MCF 10A (cell line): ENCODE data around the gene ERCC1. TPM values are rescaled to one million over a fixed set of nuclear protein-coding genes. Genes with fewer than 3 reads are reported as not detected.

Experiments
- BruUV-seq: library from RNA; stranded (reverse); fragments of 400-500 nt; replicated peaks from 2 replicates; lab custom pipeline; 2021; lab: Mats Ljungman, UMichigan
- CTCF ChIA-PET: fragments of 300-600 bp; sonication (Branson Sonifier 250); formaldehyde crosslinking; extraction: SDS; loops from one replicate; lab custom pipeline; 2021; ENCODE audit warnings: antibody characterized with exemption, inconsistent platforms; lab: Yijun Ruan, JAX
- POLR2A ChIA-PET: fragments of 300-600, 350-650 bp; sonication (Branson Sonifier 250); formaldehyde crosslinking; extraction: SDS; loops from one replicate; lab custom pipeline; 2020; ENCODE audit warnings: antibody characterized with exemption, inconsistent platforms; lab: Yijun Ruan, JAX
- DNase-seq: peaks from one replicate; pipeline ENCODE4 v3.0.0-alpha.2; 2018; ENCODE audit not compliant: unreplicated experiment
- H3K27ac Mint-ChIP-seq: one replicate; pipeline ENCODE4 v1.8.0; 2022; ENCODE audit warnings: mild to moderate bottlenecking, low read depth, mixed read lengths; ENCODE audit not compliant: unreplicated experiment
- H3K27me3 Mint-ChIP-seq: one replicate; pipeline ENCODE4 v1.8.0; 2022; ENCODE audit warnings: mixed read lengths; ENCODE audit not compliant: insufficient read depth, unreplicated experiment
- H3K36me3 Mint-ChIP-seq: one replicate; pipeline ENCODE4 v1.8.0; 2022; ENCODE audit warnings: mild to moderate bottlenecking, moderate library complexity, mixed read lengths; ENCODE audit not compliant: insufficient read depth, unreplicated experiment
- H3K4me1 Mint-ChIP-seq: one replicate; pipeline ENCODE4 v1.8.0; 2022; ENCODE audit warnings: mixed read lengths; ENCODE audit not compliant: insufficient read depth, unreplicated experiment
- H3K4me3 Mint-ChIP-seq: one replicate; pipeline ENCODE4 v1.8.0; 2022; ENCODE audit warnings: mild to moderate bottlenecking, moderate library complexity, mixed read lengths; ENCODE audit not compliant: unreplicated experiment
- H3K9me3 Mint-ChIP-seq: one replicate; pipeline ENCODE4 v1.8.0; 2022; ENCODE audit warnings: mixed read lengths; ENCODE audit not compliant: unreplicated experiment
- intact Hi-C: fragments of 100-400 bp; cut with micrococcal nuclease; formaldehyde crosslinking; loops from 2 replicates; pipeline ENCODE4 v1.14.1; 2022
- total RNA-seq: library from RNA; stranded (reverse); gene quantifications from 2 replicates; pipeline ENCODE4 v1.2.3, GENCODE V29; 2022
- TF ChIP-seq, protein P1 (sequence below): fragments of 200-600 bp; IDR thresholded peaks from one replicate; pipeline ENCODE4 v1.8.0; 2022; ENCODE audit warnings: antibody characterized with exemption, mild to moderate bottlenecking; ENCODE audit not compliant: unreplicated experiment

ERCC1 gene
- total RNA-seq, 1 experiment from 2014 or later, result 227 TPM

DNA sequence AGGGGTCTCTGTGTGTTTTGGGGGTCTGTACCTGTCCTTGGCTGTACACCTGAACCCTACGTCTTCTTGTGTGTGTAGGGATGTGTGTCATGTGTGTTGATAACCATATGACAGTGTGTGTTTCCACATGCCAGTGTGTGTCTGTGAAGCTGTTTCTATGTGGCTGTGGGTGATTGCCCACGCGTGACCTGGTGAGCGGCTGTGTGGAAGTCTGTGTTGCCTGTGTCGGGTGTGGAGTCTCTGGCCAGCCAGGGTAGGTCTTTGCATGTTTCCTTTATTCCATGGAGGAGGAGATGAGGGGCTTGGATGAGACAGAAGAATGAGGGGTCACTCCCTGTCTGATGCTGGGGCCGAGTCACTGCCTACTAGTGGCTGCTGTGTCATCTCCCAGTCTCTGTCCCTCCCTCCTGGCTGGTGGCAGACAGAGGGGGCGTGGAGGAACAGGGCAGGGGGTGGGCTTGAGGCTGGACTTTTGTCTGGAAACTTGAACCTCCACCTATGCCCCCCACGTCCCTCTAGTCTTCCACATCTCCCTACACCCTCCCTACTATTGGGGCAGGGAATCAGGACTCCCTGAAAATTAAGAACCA lies 41.2 kb upstream of the ERCC1 start:
- Mint-ChIP-seq H3K9me3 (no peaks in the 10 kb centered on the region), H3K4me1 (no peaks in the 10 kb centered on the region), H3K27ac (no peak overlapping the region), H3K4me3 (no peak overlapping the region), H3K36me3 (peaks cover 27% of the 10 kb centered on the region), H3K27me3 (no peaks in the 10 kb centered on the region)
- TF ChIP-seq, protein P1, sequence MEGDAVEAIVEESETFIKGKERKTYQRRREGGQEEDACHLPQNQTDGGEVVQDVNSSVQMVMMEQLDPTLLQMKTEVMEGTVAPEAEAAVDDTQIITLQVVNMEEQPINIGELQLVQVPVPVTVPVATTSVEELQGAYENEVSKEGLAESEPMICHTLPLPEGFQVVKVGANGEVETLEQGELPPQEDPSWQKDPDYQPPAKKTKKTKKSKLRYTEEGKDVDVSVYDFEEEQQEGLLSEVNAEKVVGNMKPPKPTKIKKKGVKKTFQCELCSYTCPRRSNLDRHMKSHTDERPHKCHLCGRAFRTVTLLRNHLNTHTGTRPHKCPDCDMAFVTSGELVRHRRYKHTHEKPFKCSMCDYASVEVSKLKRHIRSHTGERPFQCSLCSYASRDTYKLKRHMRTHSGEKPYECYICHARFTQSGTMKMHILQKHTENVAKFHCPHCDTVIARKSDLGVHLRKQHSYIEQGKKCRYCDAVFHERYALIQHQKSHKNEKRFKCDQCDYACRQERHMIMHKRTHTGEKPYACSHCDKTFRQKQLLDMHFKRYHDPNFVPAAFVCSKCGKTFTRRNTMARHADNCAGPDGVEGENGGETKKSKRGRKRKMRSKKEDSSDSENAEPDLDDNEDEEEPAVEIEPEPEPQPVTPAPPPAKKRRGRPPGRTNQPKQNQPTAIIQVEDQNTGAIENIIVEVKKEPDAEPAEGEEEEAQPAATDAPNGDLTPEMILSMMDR, result no peak
- CTCF ChIA-PET, result interaction anchor here (2.0 kb wide), 1 partner anchor 26 kb away, joined by 8 read pairs; no protein-coding TSS in a partner anchor
- POLR2A ChIA-PET, result interaction anchor here (1.4 to 6.5 kb wide), 2 partner anchors 11 to 20 kb away, joined by 5 to 120 read pairs; no protein-coding TSS in a partner anchor
- intact Hi-C loops, result no loop called here
- BruUV-seq, result no TSS peak
- DNase-seq, result no peak

DNA sequence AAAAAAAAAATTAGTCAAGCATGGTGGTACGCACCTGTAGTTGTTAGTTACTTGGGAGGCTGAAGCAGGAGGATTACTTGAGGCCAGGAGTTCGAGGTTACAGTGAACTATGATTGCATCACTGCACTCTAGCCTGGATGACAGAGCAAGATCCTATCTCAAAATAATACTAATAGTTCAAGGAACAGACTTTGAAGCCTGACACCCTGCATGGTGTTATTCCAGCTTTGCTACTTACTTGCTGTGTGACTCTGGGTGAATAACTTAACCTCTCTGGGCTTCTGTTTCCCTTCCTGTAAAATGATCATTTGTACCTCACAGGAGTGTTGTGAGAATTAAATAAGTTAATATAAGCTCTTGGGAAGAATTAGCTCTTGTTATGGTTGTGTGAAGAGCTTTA lies 40.6 kb upstream of the ERCC1 start:
- DNase-seq, result no peak
- intact Hi-C loops, result no loop called here
- ChIA-PET POLR2A (interaction anchor here (1.4 to 6.5 kb wide), 2 partner anchors 10 to 21 kb away, joined by 5 to 120 read pairs; no protein-coding TSS in a partner anchor), CTCF (interaction anchor here (2.0 kb wide), 1 partner anchor 25 kb away, joined by 8 read pairs; no protein-coding TSS in a partner anchor)
- Mint-ChIP-seq H3K4me3 (no peak overlapping the region), H3K9me3 (no peaks in the 10 kb centered on the region), H3K27me3 (no peaks in the 10 kb centered on the region), H3K36me3 (peaks cover 20% of the 10 kb centered on the region), H3K4me1 (no peaks in the 10 kb centered on the region), H3K27ac (no peak overlapping the region)
- TF ChIP-seq, protein P1, result no peak
- BruUV-seq, result no TSS peak

DNA sequence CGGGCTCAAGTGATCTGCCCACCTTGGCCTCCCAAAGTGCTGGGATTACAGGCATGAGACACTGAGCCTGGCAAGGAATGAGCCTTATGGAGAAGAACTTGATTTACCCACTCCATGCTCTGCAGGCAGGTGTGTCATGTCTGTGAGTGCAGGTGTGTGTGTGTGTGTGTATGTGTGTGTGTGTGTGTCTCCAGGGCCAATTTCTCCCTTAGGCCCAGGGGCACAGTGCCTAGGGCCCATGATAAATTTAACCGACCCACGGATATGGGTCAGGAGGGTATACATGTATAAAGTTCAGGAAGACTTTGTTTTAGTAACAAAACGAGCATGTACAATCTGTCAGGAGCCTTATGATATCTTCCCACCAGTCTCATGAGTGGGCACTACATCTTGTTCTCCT lies 39.5 kb upstream of the ERCC1 start:
- Mint-ChIP-seq H3K27me3 (no peaks in the 10 kb centered on the region), H3K4me1 (no peaks in the 10 kb centered on the region), H3K9me3 (no peaks in the 10 kb centered on the region), H3K36me3 (peaks cover 10% of the 10 kb centered on the region), H3K4me3 (no peak overlapping the region), H3K27ac (no peak overlapping the region)
- BruUV-seq, result no TSS peak
- intact Hi-C loops, result no loop called here
- DNase-seq, result no peak
- ChIA-PET POLR2A (no interaction called here), CTCF (interaction anchor here (1.5 to 2.0 kb wide), 2 partner anchors 17 to 24 kb away, joined by 3 to 8 read pairs; no protein-coding TSS in a partner anchor)
- TF ChIP-seq, protein P1, result no peak

GRCh38 chr19:45462174-45462573 lies 38.5 kb upstream of the ERCC1 start:
- H3K4me3 Mint-ChIP-seq, result no peak overlapping the region
- no peaks in the 10 kb centered on the region for H3K4me1 Mint-ChIP-seq
- TF ChIP-seq, protein P1, result no peak
- H3K9me3 Mint-ChIP-seq, result no peaks in the 10 kb centered on the region
- H3K27me3 Mint-ChIP-seq, result no peaks in the 10 kb centered on the region
- BruUV-seq, result no TSS peak
- no peak overlapping the region for H3K27ac Mint-ChIP-seq
- intact Hi-C loops, result no loop called here
- POLR2A ChIA-PET, result interaction anchor here (0.7 to 1.2 kb wide), 3 partner anchors 13 to 23 kb away, joined by 3 to 4 read pairs (median 3); no protein-coding TSS in a partner anchor
- CTCF ChIA-PET, result interaction anchor here (0.7 to 1.5 kb wide), 4 partner anchors 11 to 23 kb away, joined by 3 to 5 read pairs (median 4); no protein-coding TSS in a partner anchor
- no peaks in the 10 kb centered on the region for H3K36me3 Mint-ChIP-seq
- no peak for DNase-seq
